HepG2 (cell line): ENCODE data around the gene ZBTB20. TPM values are rescaled to one million over a fixed set of nuclear protein-coding genes. Genes with fewer than 3 reads are reported as not detected.

Experiments
- ATAC-seq: fragments of 200-7000 bp; cut with Tn5 transposase; 3 replicates; pipeline ENCODE4 v1.9.1; 2020; ENCODE audit warnings: mild to moderate bottlenecking, moderate library complexity
- BruUV-seq: library from RNA; stranded (reverse); fragments of 400-500 nt; replicated peaks from 2 replicates; lab custom pipeline; 2021; lab: Mats Ljungman, UMichigan
- CTCF ChIA-PET: fragments of 300-600 bp; formaldehyde crosslinking; extraction: SDS; loops from one replicate; lab custom pipeline; 2021; ENCODE audit warnings: low total read pairs, inconsistent platforms, low intra/inter-chr PET ratio; lab: Yijun Ruan, JAX
- POLR2A ChIA-PET: fragments of 350-600 bp; sonication (Branson Sonifier 250); formaldehyde crosslinking; loops from one replicate; lab custom pipeline; 2020; ENCODE audit warnings: antibody characterized with exemption, inconsistent platforms; lab: Yijun Ruan, JAX
- DNase-seq: peaks from one replicate; pipeline ENCODE4 v3.0.0-alpha.2; 2015; ENCODE audit warnings: low spot score
- FAIRE-seq: peaks from 3 replicates; lab custom pipeline; 2011; peaks lifted over from hg19 to GRCh38; lab: Jason Lieb, UNC
- H2AFZ ChIP-seq: one replicate; pipeline ENCODE4 v1.6.1; 2011; ENCODE audit warnings: low read length, inconsistent platforms
- H3K27ac ChIP-seq: fragments of 300-600 bp; 3 replicates; pipeline ENCODE4 v1.8.0; 2011; ENCODE audit warnings: mixed run types, mild to moderate bottlenecking, mixed read lengths, low read length, inconsistent platforms; ENCODE audit not compliant: insufficient read depth; ENCODE audit errors: extremely low read length
- H3K27me3 ChIP-seq, 2 experiments: fragments of 200-600 bp in 1 of 2; 2 replicates in 1 of 2; 3 replicates in 1 of 2; pipeline versions ENCODE4 v1.6.0 to v1.8.0; 2011; ENCODE audit warnings: low read length in 2 of 2, mild to moderate bottlenecking in 2 of 2, moderate library complexity in 2 of 2, inconsistent platforms in 1 of 2; ENCODE audit not compliant: insufficient read depth in 2 of 2, control insufficient read depth in 1 of 2
- H3K36me3 ChIP-seq, 2 experiments: fragments of 200-600 bp in 1 of 2; replicated peaks in 1 of 2; 2 replicates in 1 of 2; 3 replicates in 1 of 2; pipeline versions ENCODE4 v1.5.1 to v1.8.0; 2011; ENCODE audit warnings: low read length in 2 of 2, inconsistent platforms in 1 of 2; ENCODE audit not compliant: insufficient read depth in 2 of 2, control insufficient read depth in 1 of 2
- H3K4me1 ChIP-seq: 2 replicates; pipeline ENCODE4 v1.5.1; 2012; ENCODE audit warnings: low read length, inconsistent platforms; ENCODE audit not compliant: insufficient read depth
- H3K4me2 ChIP-seq: 2 replicates; pipeline ENCODE4 v1.6.0; 2011; ENCODE audit warnings: low read depth, low read length, inconsistent platforms
- H3K4me3 ChIP-seq, 3 experiments: fragments of 200-600 bp in 1 of 3; sonication (generic), shearing (Covaris generic) in 1 of 3; replicated peaks in 1 of 3; 2 replicates each; pipeline ENCODE4 v1.5.1; 2011 to 2016; ENCODE audit warnings: low read length in 3 of 3, inconsistent platforms in 2 of 3, low read depth in 2 of 3, mild to moderate bottlenecking in 2 of 3, control low read depth in 1 of 3, mixed read lengths in 1 of 3; ENCODE audit not compliant: insufficient read depth in 1 of 3
- H3K79me2 ChIP-seq: one replicate; pipeline ENCODE4 v1.6.1; 2011; ENCODE audit warnings: low read length, inconsistent platforms; ENCODE audit not compliant: insufficient read depth
- H3K9ac ChIP-seq: 2 replicates; pipeline ENCODE4 v1.6.0; 2011; ENCODE audit warnings: mild to moderate bottlenecking, low read depth, low read length, inconsistent platforms; ENCODE audit not compliant: insufficient read depth
- H3K9me3 ChIP-seq: 2 replicates; pipeline ENCODE4 v1.5.1; 2012; ENCODE audit warnings: mild to moderate bottlenecking, low read length
- H4K20me1 ChIP-seq: 2 replicates; pipeline ENCODE4 v1.6.0; 2011; ENCODE audit warnings: inconsistent platforms, mild to moderate bottlenecking, low read length, moderate library complexity; ENCODE audit not compliant: insufficient read depth
- SOX5 ChIP-seq: IDR thresholded peaks from 2 replicates; pipeline ENCODE4 v1.6.1; 2016; ENCODE audit warnings: borderline replicate concordance
- WGBS: methylation state at CpG from one replicate; pipeline ENCODE4 v1.1.6; 2017; ENCODE audit warnings: low lambda C conversion rate; 5-methylcytosine and 5-hydroxymethylcytosine counted together
- in situ Hi-C: cut with HindIII; loops from 2 replicates; pipeline ENCODE4 v1.10.0; 2017; ENCODE audit warnings: low pct_unique_long_range_greater_than_20kb; ENCODE audit not compliant: extremely low pct_ligation_motif_present
- intact Hi-C: fragments of 100-400 bp; cut with micrococcal nuclease; formaldehyde crosslinking; loops from one replicate; pipeline ENCODE4 v1.10.0; 2022; ENCODE audit not compliant: unreplicated experiment
- polyA plus RNA-seq, 8 experiments: library from polyadenylated mRNA; depleted of rRNA in 3 of 8; stranded (reverse) in 7 of 8; unstranded in 1 of 8; fragments of >200 nt; fragmentation: Illumina TruSeq in 4 of 8; extraction: Trizol in 4 of 8; gene quantifications; 2 replicates each; pipeline versions ENCODE4 v1.2.1 to v1.2.3, GENCODE V29; 2011 to 2016; ENCODE audit warnings: low read depth in 4 of 8, missing spikeins in 1 of 8, mixed read lengths in 1 of 8; ENCODE audit not compliant: insufficient read depth in 1 of 8
- total RNA-seq, 5 experiments: library from RNA; depleted of rRNA; stranded (reverse); fragments of >200 nt; fragmentation: Illumina TruSeq; extraction: Trizol; gene quantifications; 2 replicates each; pipeline ENCODE4 v1.2.3, GENCODE V29; 2016; ENCODE audit warnings: low read depth in 1 of 5
- TF ChIP-seq, protein P1 (sequence below): IDR thresholded peaks from 2 replicates; pipeline ENCODE4 v1.6.1; 2016; ENCODE audit warnings: low read depth, missing genetic modification reagents, missing compliant biosample characterization

ZBTB20 gene
- total and polyA plus RNA-seq, 2 of the 13 experiments (the other 11 are each of a cell fraction or from before 2014, with no cell fraction given) = 1.9 to 8.8 TPM

DNA sequence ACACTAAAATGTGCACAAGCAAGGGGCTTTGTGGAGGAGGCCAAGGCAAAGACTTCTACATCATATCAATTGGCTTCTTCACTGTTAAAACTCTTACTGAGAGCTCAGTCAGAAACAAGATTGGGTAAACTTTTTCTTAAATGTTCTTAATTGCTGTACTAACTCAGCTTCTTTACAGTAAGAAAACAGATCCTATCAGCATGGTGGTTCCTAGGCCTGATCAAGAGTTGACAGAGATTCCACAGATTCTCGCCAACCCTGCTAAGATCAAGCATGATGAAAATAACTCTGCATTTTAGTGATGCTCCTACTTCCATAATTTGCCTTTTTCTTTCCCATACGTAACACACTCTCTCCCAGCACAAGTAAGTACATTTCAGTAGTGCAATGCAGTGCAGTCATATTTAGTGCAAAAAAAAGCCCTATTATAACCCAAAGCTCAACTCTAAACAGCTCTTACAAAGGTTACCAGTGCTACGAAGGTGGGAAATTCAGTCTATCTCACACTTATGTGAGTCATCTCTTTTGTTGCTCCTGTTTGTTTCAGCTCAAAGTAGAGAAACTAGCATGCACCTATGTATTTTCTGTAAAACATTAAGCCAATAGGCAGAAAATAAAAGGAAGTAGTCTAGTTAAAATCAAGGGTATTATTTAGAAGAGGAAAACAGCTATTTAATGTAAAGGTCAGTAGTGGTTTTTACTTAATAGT is 823.4 kb downstream of the ZBTB20 start:
- Histone ChIP-seq H3K4me3 (no peak overlapping the region), H3K27ac (no peak overlapping the region), H3K9ac (no peak overlapping the region), H3K27me3 (no peaks in the 10 kb centered on the region), H3K4me1 (peaks cover 21% of the 10 kb centered on the region; the same call in 1 of the 2 replicates), H2AFZ (no peak overlapping the region), H3K79me2 (no peaks in the 10 kb centered on the region), H4K20me1 (no peaks in the 10 kb centered on the region), H3K4me2 (no peak overlapping the region), H3K36me3 (no peaks in the 10 kb centered on the region), H3K9me3 (no peaks in the 10 kb centered on the region)
- ChIA-PET POLR2A (no interaction called here), CTCF (no interaction called here)
- peak; percentile 73; the same call in 1 of the 2 replicates for TF ChIP-seq SOX5
- TF ChIP-seq, protein P1, sequence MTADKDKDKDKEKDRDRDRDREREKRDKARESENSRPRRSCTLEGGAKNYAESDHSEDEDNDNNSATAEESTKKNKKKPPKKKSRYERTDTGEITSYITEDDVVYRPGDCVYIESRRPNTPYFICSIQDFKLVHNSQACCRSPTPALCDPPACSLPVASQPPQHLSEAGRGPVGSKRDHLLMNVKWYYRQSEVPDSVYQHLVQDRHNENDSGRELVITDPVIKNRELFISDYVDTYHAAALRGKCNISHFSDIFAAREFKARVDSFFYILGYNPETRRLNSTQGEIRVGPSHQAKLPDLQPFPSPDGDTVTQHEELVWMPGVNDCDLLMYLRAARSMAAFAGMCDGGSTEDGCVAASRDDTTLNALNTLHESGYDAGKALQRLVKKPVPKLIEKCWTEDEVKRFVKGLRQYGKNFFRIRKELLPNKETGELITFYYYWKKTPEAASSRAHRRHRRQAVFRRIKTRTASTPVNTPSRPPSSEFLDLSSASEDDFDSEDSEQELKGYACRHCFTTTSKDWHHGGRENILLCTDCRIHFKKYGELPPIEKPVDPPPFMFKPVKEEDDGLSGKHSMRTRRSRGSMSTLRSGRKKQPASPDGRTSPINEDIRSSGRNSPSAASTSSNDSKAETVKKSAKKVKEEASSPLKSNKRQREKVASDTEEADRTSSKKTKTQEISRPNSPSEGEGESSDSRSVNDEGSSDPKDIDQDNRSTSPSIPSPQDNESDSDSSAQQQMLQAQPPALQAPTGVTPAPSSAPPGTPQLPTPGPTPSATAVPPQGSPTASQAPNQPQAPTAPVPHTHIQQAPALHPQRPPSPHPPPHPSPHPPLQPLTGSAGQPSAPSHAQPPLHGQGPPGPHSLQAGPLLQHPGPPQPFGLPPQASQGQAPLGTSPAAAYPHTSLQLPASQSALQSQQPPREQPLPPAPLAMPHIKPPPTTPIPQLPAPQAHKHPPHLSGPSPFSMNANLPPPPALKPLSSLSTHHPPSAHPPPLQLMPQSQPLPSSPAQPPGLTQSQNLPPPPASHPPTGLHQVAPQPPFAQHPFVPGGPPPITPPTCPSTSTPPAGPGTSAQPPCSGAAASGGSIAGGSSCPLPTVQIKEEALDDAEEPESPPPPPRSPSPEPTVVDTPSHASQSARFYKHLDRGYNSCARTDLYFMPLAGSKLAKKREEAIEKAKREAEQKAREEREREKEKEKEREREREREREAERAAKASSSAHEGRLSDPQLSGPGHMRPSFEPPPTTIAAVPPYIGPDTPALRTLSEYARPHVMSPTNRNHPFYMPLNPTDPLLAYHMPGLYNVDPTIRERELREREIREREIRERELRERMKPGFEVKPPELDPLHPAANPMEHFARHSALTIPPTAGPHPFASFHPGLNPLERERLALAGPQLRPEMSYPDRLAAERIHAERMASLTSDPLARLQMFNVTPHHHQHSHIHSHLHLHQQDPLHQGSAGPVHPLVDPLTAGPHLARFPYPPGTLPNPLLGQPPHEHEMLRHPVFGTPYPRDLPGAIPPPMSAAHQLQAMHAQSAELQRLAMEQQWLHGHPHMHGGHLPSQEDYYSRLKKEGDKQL = no peak
- DNase-seq (no peak), FAIRE-seq (no peak), ATAC-seq (peak; percentile 43; the same call in 1 of the 3 replicates)
- in situ Hi-C loops = no loop called here
- no TSS peak for BruUV-seq
- 94% methylated on average over 3 of the region's 3 CpGs for WGBS
- intact Hi-C loops = no loop called here
